Measurements from ENCODE around the gene RGSL1. TPM values are rescaled to one million over a fixed set of nuclear protein-coding genes. Genes with fewer than 3 reads are reported as not detected.

RGSL1 gene
- total RNA-seq, 4 donors from 2014 or later, result not detected

DNA sequence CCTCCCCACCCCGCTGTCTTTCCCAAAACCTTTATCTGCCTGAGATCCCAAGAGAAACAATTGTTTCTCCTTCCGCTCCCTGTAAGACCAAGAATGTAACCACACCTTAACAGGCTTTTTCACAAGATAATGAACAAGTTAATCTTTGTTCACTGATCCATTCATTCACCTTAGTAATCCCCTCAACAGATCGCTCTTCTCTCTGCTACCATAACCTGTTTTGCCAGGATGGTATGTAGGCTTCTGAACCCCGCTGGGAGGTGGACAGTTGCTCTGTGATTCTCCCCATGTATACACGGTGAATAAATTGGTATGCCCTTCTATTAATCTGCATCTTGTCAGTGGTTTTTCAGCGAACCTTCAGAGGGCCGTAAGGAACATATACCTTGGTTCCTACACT, 18.7 kb upstream of the RGSL1 start:
- DNase-seq (ENCODE audit: low spot score in 2 of 2), result no peak
- Histone ChIP-seq H3K4me3 (no peak overlapping the region), H3K36me3 (no peaks in the 10 kb centered on the region), H3K4me1 (no peaks in the 10 kb centered on the region), H3K27ac (no peak overlapping the region), H3K9me3 (no peaks in the 10 kb centered on the region), H3K27me3 (no peaks in the 10 kb centered on the region)
- TF ChIP-seq EP300 (IDR thresholded peaks at IDR 0.05) (no peak), POLR2A (IDR thresholded peaks at IDR 0.05) (no peak), POLR2AphosphoS5 (IDR thresholded peaks at IDR 0.05) (no peak)
- TF ChIP-seq, protein P1, sequence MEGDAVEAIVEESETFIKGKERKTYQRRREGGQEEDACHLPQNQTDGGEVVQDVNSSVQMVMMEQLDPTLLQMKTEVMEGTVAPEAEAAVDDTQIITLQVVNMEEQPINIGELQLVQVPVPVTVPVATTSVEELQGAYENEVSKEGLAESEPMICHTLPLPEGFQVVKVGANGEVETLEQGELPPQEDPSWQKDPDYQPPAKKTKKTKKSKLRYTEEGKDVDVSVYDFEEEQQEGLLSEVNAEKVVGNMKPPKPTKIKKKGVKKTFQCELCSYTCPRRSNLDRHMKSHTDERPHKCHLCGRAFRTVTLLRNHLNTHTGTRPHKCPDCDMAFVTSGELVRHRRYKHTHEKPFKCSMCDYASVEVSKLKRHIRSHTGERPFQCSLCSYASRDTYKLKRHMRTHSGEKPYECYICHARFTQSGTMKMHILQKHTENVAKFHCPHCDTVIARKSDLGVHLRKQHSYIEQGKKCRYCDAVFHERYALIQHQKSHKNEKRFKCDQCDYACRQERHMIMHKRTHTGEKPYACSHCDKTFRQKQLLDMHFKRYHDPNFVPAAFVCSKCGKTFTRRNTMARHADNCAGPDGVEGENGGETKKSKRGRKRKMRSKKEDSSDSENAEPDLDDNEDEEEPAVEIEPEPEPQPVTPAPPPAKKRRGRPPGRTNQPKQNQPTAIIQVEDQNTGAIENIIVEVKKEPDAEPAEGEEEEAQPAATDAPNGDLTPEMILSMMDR (IDR thresholded peaks at IDR 0.05), result no peak
- WGBS, result 80% methylated on average over 7 of the region's 7 CpGs

DNA sequence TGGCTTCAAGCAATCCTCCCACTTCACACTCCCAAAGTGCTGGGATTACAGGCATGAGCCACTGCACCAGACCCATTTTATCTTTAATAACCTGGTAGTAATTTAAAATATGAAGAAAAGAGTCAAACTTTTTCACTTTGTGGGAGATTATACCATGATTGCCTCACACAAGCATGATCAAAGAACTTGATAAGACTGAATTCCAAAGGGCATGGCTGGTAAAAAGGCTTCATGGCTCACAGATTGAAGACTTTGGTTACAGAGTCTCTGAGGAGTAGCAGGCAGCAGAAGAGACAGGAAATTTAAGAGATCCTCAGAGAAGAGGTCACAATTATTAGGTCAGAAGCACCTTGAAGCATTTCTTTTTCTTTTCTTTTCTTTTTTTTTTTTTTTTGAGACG, 16.4 kb upstream of the RGSL1 start:
- Histone ChIP-seq H3K27me3 (peaks cover 2% of the 10 kb centered on the region), H3K9me3 (no peaks in the 10 kb centered on the region), H3K4me3 (no peak overlapping the region), H3K4me1 (no peaks in the 10 kb centered on the region), H3K36me3 (no peaks in the 10 kb centered on the region), H3K27ac (no peak overlapping the region)
- 96% methylated on average over 1 of the region's 1 CpG for WGBS
- DNase-seq (ENCODE audit: low spot score in 2 of 2), result no peak
- TF ChIP-seq POLR2AphosphoS5 (IDR thresholded peaks at IDR 0.05), result no peak

DNA sequence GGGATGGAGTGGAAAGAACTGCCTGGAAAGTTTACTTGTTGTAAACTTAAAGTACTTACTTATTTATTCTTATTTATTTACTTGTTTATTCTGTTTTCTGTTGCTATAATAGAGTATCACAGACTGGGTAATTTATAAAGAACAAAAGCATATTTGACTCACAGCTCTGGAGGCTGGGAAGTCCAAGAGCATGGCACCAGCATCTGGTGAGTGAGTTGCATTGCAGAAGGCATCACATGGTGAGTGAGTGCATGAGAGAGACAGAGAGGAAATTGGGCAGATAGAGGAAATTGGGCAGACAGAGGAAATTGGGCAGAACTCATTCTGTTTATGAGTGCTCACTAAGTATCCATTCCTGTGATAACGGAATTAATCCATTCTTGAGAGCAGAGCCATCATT, 11.6 kb upstream of the RGSL1 start:
- TF ChIP-seq EP300 (IDR thresholded peaks at IDR 0.05) (no peak), POLR2A (IDR thresholded peaks at IDR 0.05) (no peak), POLR2AphosphoS5 (IDR thresholded peaks at IDR 0.05) (no peak)
- Histone ChIP-seq H3K4me3 (no peak overlapping the region), H3K4me1 (no peaks in the 10 kb centered on the region), H3K27ac (no peak overlapping the region), H3K27me3 (peaks cover 2% of the 10 kb centered on the region), H3K9me3 (no peaks in the 10 kb centered on the region), H3K36me3 (no peaks in the 10 kb centered on the region)
- no peak for DNase-seq (ENCODE audit: low spot score in 2 of 2)
- 100% methylated on average over 1 of the region's 1 CpG for WGBS

DNA sequence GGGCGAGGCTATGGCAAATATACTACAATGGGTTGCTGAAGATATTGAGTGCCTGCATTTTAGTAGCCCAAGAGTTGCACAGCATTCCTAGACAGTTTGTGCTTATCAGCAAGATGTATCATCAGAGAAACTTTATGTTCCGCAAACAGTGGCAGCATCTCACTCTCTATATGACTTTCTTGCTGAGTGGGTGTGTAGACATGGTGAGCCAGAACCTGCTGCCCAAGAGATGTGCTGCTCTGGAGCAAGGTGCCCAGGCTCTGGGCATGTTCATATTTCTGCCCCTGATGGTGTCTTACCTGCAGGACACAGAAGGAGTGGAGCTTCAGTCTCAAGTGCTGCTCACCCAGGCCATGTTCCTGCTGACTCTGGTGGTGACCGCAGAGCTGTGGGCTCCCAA, 8.2 kb upstream of the RGSL1 start:
- no peaks in the 10 kb centered on the region for H3K36me3 ChIP-seq
- no peaks in the 10 kb centered on the region for H3K9me3 ChIP-seq
- 89% methylated on average over 2 of the region's 3 CpGs for WGBS
- H3K4me1 ChIP-seq, result no peaks in the 10 kb centered on the region
- TF ChIP-seq, protein P1 (IDR thresholded peaks at IDR 0.05), result no peak
- TF ChIP-seq POLR2AphosphoS5 (IDR thresholded peaks at IDR 0.05) (no peak), EP300 (IDR thresholded peaks at IDR 0.05) (no peak), POLR2A (IDR thresholded peaks at IDR 0.05) (no peak)
- no peak overlapping the region for H3K4me3 ChIP-seq
- no peak for DNase-seq (ENCODE audit: low spot score in 2 of 2)
- no peaks in the 10 kb centered on the region for H3K27me3 ChIP-seq
- no peak overlapping the region for H3K27ac ChIP-seq

DNA sequence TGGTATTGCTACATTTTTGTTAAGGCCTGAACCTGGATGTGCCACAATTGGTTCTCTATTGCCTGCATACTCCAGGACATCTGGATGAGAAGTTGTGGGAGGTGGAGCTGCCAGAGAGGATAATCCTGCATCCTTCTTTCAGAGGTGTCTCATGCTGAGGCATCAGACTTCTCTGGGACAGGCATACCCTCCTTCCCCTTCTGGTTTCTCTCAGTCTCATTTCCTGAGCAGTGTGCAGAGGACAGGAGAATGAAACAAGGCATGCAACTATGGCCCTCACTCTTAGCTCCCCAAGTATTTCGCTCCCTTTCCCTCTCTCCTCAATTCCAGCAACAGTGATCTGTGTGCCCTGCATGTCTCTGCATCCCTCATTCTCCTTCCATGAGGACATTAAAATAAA, 7.6 kb upstream of the RGSL1 start:
- no peak overlapping the region for H3K4me3 ChIP-seq
- no peak for TF ChIP-seq POLR2AphosphoS5 (IDR thresholded peaks at IDR 0.05)
- TF ChIP-seq, protein P1 (IDR thresholded peaks at IDR 0.05), result no peak
- no peak for TF ChIP-seq POLR2A (IDR thresholded peaks at IDR 0.05)
- no peak for TF ChIP-seq EP300 (IDR thresholded peaks at IDR 0.05)
- no peaks in the 10 kb centered on the region for H3K27me3 ChIP-seq
- H3K36me3 ChIP-seq, result no peaks in the 10 kb centered on the region
- 89% methylated on average over 1 of the region's 1 CpG for WGBS
- DNase-seq (ENCODE audit: low spot score in 2 of 2), result no peak
- H3K9me3 ChIP-seq, result no peaks in the 10 kb centered on the region
- no peaks in the 10 kb centered on the region for H3K4me1 ChIP-seq
- no peak overlapping the region for H3K27ac ChIP-seq

DNA sequence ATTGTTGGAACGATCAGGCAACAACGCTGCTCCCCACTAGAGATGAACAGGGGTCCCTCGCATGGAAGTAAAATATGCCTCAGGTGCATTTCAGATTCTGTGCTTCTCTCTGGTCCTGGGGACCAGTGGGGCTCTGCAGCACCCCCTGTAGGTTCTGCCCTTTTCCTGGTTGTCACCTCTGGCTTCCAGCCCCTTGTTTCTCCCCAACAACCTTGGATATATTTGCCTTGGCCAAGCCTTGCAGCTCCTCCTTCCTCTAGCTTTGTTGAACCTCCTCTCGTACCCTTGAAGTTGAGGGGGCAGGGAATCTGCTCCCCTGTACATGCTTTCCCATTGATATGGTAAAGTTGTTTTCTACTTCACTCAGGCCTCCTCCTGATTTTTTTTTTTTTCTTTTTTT, 5.4 kb upstream of the RGSL1 start:
- Histone ChIP-seq H3K27me3 (no peaks in the 10 kb centered on the region), H3K36me3 (no peaks in the 10 kb centered on the region), H3K4me3 (no peak overlapping the region), H3K9me3 (no peaks in the 10 kb centered on the region), H3K27ac (no peak overlapping the region), H3K4me1 (no peaks in the 10 kb centered on the region)
- WGBS, result 37% methylated on average over 4 of the region's 4 CpGs
- DNase-seq (ENCODE audit: low spot score in 2 of 2), result no peak
- TF ChIP-seq, protein P1 (IDR thresholded peaks at IDR 0.05), result no peak
- TF ChIP-seq POLR2A (IDR thresholded peaks at IDR 0.05), result no peak
- no peak for TF ChIP-seq POLR2AphosphoS5 (IDR thresholded peaks at IDR 0.05)
- TF ChIP-seq EP300 (IDR thresholded peaks at IDR 0.05), result no peak

Measured in suprapubic skin (tissue), 4 donors.